Panc1 (cell line): ENCODE results near the gene SSNA1.

ENCODE experiments used
- POLR2AphosphoS5 ChIP-seq: IDR thresholded peaks from 2 replicates; pipeline ENCODE4 v1.6.1; 2012; ENCODE audit warnings: mild to moderate bottlenecking, low read depth, low read length, moderate library complexity
- SIN3A ChIP-seq: IDR thresholded peaks from 2 replicates; pipeline ENCODE4 v1.6.1; 2012; ENCODE audit warnings: low read depth, mild to moderate bottlenecking, low read length, moderate library complexity, borderline replicate concordance; ENCODE audit not compliant: insufficient read depth
- TCF7L2 ChIP-seq: IDR thresholded peaks from 2 replicates; pipeline ENCODE4 v1.6.1; 2011; ENCODE audit warnings: mild to moderate bottlenecking, low read depth, low read length, inconsistent platforms
- TF ChIP-seq, protein P1 (sequence below): fragments of 450-650 bp; IDR thresholded peaks from 2 replicates; pipeline ENCODE4 v1.5.1; 2017; ENCODE audit warnings: mild to moderate bottlenecking
- TF ChIP-seq, protein P2 (sequence below), 2 experiments: IDR thresholded peaks; 2 replicates each; pipeline ENCODE4 v1.6.1; 2011 to 2012; ENCODE audit warnings: low read depth in 2 of 2, control low read depth in 1 of 2, low read length in 1 of 2, mild to moderate bottlenecking in 1 of 2, moderate library complexity in 1 of 2; ENCODE audit not compliant: insufficient read depth in 1 of 2

DNA sequence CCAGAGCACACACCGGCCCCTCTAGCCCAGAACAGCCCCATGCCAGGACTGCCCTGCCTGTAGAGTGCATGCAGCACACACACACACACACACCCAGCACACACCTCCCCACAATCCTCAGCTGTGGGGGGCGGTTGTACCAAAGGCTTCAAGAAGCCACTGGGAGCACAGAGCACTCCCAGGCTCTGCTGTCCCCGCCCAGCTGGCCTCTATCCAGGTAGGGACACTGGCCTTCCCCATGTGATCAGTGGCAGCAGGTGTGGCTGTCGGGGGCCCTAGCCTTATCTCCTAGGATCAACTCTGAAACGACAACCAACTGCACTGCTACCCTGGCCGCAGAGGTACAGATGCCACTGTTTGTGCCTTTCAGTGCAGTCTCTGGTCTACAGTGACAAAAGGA, 2.1 kb upstream of the SSNA1 start:
- TF ChIP-seq, protein P1, sequence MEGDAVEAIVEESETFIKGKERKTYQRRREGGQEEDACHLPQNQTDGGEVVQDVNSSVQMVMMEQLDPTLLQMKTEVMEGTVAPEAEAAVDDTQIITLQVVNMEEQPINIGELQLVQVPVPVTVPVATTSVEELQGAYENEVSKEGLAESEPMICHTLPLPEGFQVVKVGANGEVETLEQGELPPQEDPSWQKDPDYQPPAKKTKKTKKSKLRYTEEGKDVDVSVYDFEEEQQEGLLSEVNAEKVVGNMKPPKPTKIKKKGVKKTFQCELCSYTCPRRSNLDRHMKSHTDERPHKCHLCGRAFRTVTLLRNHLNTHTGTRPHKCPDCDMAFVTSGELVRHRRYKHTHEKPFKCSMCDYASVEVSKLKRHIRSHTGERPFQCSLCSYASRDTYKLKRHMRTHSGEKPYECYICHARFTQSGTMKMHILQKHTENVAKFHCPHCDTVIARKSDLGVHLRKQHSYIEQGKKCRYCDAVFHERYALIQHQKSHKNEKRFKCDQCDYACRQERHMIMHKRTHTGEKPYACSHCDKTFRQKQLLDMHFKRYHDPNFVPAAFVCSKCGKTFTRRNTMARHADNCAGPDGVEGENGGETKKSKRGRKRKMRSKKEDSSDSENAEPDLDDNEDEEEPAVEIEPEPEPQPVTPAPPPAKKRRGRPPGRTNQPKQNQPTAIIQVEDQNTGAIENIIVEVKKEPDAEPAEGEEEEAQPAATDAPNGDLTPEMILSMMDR = no peak
- no peak for TF ChIP-seq TCF7L2
- no peak for TF ChIP-seq POLR2AphosphoS5
- TF ChIP-seq, protein P2, sequence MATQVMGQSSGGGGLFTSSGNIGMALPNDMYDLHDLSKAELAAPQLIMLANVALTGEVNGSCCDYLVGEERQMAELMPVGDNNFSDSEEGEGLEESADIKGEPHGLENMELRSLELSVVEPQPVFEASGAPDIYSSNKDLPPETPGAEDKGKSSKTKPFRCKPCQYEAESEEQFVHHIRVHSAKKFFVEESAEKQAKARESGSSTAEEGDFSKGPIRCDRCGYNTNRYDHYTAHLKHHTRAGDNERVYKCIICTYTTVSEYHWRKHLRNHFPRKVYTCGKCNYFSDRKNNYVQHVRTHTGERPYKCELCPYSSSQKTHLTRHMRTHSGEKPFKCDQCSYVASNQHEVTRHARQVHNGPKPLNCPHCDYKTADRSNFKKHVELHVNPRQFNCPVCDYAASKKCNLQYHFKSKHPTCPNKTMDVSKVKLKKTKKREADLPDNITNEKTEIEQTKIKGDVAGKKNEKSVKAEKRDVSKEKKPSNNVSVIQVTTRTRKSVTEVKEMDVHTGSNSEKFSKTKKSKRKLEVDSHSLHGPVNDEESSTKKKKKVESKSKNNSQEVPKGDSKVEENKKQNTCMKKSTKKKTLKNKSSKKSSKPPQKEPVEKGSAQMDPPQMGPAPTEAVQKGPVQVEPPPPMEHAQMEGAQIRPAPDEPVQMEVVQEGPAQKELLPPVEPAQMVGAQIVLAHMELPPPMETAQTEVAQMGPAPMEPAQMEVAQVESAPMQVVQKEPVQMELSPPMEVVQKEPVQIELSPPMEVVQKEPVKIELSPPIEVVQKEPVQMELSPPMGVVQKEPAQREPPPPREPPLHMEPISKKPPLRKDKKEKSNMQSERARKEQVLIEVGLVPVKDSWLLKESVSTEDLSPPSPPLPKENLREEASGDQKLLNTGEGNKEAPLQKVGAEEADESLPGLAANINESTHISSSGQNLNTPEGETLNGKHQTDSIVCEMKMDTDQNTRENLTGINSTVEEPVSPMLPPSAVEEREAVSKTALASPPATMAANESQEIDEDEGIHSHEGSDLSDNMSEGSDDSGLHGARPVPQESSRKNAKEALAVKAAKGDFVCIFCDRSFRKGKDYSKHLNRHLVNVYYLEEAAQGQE (IDR thresholded peaks at IDR 0.05; ENCODE audit: insufficient read depth in 1 of 2, low read depth in 2 of 2, low read length in 1 of 2) = no peak
- TF ChIP-seq SIN3A = no peak
